Right kidney (tissue), 1 donor: ENCODE measurements around the gene MSX2.
"Not testable (repeated sequence)": the region's sequence is repeated elsewhere in the genome, so short reads cannot be mapped to it uniquely, and the experiment has no call there.

Experiments
- DNase-seq: peaks from one replicate; pipeline ENCODE4 v3.0.0-alpha.2; 2016

Gene MSX2

GRCh38 chr5:174732036-174733020 is 7.9 kb downstream of the MSX2 start:
- no peak for DNase-seq

DNA sequence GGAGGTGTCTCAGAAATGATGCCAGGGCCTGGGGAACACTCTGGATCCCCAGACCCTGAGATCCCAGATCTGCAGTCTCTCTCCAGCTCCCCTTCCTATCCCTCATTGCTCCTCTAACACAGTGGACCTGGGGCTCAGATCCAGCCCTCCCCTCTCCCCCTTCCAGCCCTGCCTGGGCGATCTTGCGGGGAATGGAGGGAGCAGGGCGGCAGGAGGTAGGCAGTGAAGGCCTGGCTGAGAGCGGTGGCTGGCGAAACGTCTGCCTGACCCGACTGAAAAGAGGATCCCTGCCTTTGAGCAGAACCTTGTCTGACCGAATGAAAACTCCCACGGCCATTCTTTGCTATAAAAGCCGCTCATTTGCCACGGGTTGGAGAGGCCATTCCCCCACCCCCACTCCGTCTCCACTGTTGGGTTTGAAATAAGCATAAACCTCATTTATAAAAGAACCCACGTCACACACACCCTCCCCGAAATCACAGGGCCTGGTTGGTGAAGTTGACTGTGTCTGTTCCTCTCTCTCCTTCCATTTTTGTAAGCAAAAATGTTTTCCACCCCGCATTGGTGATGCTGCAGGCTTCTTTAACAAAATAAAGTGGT is 8.8 kb downstream of the MSX2 start:
- DNase-seq, result no peak

DNA sequence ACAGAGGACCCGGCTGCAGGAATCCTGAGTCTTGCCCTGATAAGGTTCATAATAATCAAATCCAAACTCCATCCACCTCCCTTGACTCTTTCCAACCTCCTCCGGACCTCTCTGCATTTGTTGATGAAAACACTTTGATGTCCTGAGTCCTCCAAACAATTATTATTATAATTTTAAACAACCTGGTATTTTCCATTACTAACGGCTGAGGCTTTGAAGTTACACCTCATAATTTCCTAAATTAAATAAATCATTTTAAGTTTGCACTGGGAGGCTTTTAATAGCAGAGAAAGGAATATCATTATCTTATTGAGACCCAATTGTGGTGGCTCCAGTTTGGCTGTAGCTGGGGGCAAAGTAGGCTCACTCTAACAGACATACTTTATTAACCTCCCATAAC is 9.5 kb downstream of the MSX2 start:
- DNase-seq, result no peak

DNA sequence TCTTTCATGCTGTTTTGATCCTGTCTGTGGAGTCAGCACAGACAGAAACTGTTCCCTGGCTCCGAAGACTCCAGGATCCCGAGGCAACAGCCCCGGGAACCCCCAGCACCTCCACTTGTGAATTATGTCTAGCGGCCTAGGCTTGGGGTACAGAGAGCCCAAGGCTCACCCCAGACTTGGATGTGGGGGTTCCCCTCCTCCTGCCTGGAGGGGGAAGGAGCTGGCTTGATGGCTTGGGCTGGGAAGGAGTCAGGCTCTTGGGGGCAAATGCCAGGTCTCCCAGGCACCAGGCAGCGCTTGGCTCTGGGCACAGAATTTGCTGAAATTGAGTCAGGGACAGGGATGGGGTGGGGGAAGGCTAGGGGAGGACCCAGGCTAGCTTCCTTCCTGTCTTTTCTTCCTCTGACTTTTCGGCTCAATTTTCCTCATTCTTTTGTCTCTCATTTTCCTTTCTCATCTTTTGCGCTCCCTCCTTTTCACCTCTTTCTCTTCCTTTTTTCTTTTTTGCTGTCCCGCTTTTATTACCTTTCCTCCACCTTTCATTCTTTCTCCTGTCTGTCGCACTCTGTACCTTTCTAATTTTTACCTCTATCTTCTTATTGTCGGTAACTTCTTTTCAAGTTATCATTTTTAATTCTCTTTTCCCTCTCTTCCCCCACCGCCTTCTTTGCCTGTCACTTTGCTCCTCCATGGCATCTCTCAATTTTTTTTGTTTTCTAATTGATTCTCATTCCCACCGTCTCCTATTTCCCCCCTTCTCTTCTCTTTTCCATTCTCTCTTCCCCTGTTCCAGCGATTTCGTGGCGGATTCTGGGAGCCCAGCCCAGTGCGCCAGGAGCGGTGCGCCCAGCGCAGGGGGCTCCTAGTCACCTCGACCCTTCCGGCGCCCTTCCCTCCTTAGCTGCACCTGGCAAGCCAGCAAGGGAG is 10.5 kb downstream of the MSX2 start:
- no peak for DNase-seq

DNA sequence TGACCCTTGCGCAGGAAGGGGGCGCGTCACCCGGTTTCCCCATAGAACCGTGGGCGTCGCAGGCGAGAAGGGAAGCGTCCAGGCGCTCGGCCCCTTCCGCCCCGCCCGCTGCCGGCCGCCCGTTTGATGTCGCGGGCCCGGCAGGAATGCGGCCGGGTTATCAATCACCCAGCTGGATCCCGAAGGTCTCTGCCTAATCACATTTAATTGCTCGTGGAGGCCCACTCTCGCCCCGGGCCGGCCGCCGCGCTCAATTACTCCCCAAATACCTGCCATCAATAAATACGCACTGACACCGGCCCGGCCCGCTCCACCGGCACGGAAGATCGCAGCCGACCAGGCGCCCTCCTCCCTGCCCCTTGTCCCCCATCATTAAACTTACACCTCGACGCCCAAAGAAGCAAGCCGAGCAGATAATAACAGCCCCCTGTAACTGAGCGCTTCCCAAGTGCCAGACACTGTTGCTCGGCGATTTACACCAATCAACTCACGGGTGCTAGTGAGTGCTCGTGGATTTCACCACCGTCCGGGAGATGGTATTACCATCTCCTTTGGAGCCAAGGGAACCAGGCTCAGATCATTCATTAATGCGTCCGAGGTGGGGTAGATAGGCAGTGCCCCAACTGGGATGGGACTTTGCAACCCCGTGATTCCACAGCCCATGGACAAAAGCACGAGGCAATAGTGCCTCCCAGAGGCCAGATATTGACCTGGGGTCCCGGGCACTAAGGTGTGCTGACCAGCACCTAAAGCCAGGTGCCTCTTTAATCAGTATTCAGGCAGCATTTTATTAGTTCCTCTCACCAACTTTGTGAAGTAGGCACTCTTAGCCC is 11.3 kb downstream of the MSX2 start:
- DNase-seq, result no peak

DNA sequence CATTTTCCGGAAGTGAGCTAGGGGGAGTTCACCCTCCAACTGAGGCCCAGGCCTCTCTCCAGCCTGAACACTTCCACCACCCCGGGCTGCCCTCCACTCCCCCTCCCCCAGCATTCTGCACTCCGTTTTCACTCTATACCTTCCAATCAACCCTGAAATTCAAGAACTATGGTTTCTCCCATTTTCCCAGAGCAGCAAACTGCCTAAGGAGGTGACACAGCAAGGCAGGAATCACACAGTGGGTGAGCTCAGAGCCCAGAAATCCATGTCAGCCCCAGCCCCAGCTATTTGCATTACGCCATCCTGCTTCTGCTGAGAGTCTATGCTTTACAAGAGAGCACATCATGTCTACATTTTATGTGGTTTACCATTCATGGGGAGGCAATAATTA is 11.9 kb downstream of the MSX2 start:
- no peak for DNase-seq

DNA sequence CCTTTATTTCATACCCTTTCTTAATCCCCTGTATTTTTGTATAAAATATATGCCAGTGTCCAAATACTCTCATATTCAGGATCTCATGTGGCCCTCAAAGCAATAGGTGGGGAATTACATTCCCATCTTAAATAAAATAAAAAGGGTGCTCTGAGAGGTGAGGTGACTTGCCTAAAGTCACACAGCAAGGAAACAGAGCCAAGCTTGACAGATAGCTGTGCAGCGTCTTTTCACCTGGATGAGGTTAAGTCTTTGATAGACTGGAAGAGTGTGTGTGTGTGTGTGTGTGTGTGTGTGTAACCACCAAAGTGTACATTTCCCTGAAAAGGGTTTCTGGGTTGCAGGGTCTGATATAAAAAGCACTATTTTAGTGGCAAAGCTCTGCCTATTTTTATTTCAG is 12.4 kb downstream of the MSX2 start:
- DNase-seq, result no peak

DNA sequence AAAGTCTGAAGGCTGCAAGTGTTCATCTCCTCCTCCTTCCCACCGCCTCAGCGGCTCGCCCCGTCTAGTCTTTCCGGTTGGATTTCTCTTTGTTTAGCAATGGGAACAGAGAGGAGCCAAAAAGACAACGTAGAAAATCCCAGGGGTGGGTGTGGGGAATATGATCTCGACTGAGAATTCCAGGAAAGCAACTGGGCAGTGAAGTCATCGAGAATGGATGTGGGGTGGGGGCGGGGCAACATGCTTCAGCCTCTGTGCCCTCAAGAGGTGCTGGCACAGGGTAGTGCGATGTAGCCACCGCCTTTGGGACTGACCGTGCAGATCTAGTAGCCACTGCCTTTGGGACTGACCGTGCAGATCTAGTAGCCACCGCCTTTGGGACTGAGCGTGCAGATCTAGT is 12.9 kb downstream of the MSX2 start:
- DNase-seq, result no peak

DNA sequence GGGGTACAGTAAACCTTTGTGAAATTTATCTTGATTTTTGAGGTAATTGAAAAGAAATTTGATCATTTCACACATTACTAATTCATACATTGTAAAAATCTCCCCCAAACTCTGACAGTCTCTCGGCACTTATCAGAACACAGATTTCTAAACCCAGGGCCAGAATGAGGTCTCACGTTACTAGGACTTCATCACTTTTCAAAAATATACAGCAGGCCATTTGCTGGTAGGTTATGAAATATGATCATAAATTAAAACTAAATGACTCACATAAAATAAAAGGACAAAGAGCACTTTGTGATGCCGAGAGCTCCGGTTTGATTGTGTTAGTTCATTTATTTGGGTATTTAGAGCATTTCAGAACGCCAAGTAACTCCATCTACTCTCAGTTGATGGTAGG is 17.0 kb downstream of the MSX2 start:
- no peak for DNase-seq

DNA sequence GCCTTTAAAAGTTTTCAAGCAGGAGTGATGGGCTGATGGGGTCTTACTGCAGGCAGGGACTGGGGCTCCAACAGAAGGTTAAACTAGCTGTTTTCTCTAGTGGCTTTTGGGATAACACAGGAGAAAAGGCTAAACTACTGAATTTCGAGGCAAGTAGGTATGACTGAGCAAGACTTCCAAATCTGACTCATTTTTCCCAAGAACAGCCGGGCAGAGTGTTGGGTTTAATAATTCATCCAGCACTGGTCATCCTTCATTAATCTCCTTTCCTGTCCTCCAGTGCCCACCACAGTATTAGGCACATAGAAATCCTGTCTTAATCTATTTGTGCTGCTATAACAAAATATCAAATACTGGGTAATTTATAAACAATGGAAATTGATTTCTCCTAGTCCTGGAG is 20.5 kb downstream of the MSX2 start:
- no peak for DNase-seq

- no peak for DNase-seq
Observed at GRCh38 chr5:174745590-174746103, 21.3 kb downstream of the MSX2 start.

DNA sequence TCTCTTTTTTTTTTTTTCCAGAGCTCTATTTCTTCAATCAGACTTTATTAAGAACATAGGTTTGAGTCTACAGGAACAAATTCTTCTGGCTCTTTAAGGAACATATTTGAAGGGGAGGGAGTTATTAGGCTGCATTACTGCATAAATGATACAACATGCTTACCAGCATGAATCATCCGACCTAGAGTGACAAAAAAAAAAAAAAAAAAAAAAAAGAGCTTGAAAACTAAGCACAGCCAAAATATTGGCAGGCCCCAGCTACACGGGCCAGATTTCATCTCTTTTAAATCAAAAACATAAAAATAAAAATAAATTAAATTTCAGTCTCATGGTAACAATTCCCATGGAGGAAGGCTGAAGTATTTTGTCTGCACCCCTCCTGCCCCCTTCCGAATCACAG is 26.3 kb downstream of the MSX2 start:
- no peak for DNase-seq

- peak; percentile 82 for DNase-seq
Observed at GRCh38 chr5:174751154-174752000, 27.0 kb downstream of the MSX2 start.

- no peak for DNase-seq
Observed at GRCh38 chr5:174752121-174752520, 27.7 kb downstream of the MSX2 start.

DNA sequence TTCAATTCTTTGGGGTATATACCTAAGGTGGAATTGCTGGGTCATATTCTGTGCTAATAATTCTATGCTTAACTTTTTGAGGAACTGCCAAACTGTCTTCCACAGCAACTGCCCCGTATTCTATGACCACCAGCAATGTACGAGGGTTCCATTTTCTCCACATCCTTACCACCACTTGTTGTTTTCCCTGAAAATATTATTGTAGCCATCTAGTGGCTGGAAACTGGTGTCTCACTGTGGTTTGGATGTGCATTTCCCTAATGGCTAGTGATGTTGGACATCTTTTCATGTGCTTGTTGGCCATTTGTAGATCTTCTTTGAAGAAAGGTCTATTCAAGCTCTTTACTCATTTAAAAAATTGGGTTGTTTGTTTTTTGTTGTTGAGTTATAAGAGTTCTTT is 30.7 kb downstream of the MSX2 start:
- DNase-seq, result no peak

GRCh38 chr5:174759091-174759490 is 34.7 kb downstream of the MSX2 start:
- no peak for DNase-seq

DNA sequence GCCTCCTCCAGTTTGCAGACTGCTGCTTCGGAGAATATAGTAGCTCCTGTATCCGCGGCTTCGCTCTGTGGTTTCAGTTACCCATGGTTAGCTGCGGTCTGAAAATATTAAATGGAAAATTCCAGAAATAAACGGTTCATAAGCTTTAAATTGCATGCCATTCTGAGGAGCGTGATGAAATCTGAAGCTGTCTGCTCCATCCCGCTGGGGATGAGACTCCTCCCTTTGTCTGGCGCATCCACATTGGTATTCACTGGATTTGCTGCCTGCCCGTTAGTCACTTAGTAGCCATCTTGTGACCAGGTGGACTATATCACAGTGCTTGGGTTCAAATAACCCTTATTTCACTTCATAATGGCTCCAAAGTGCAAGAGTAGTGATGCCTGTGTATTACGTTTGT is 36.3 kb downstream of the MSX2 start:
- DNase-seq, result no peak

DNA sequence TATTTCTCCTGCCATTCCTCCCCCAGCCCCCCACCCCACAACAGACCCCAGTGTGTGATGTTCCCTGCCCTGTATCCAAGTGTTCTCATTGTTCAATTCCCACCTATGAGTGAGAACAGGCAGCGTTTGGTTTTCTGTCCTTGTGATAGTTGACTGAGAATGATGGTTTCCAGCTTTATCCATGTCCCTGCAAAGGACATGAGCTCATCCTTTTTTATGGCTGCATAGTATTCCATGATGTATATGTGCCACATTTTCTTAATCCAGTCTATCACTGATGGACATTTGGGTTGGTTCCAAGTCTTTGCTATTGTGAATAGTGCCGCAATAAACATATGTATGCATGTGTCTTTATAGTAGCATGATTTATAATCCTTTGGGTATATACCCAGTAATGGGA is 37.0 kb downstream of the MSX2 start:
- DNase-seq, result not testable (repeated sequence)

DNA sequence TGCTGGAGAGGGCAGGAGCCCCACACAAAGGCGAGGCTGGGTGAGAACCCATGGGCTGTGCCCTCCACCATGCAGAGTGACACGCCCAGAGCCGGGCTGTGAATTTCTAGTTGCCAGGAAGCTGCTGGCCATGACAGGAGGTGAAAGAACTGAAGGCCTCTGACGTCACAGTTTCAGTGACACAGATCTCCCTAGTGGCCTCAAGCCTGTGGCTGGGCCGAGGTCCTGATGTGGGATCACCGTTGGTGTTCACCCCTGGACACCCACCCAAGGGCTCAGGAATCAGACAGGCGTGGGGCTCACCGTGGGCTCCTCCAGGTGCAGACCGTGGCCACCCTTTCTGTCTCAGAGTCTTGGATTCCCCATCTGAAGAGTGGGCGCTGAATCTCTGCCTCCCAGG is 39.9 kb downstream of the MSX2 start:
- DNase-seq, result no peak

GRCh38 chr5:174765540-174765939 is 41.2 kb downstream of the MSX2 start:
- no peak for DNase-seq

DNA sequence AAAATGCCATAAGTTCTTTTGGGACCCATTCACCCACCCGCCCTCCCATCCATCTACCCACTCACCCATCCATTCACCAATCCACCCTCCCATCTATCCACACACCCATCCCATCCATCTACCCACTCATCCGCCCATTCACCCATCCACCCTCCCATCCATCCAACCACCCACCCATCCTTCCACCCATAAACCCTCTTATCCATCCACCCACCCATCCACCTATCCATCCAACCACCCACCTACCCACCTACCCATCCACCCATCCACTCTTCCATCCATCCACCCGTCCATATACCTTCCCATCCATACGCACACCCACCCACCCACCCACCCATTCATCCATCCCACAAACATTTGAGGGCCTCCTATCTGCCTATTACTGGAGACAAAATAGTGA is 43.3 kb downstream of the MSX2 start:
- no peak for DNase-seq
